Measurements from ENCODE around the gene FUCA2.
"Not testable (repeated sequence)": the region's sequence is repeated elsewhere in the genome, so short reads cannot be mapped to it uniquely, and the experiment has no call there.

FUCA2 gene

GRCh38 chr6:143496974-143497373 is 14.5 kb downstream of the FUCA2 start:
- DNase-seq (ENCODE audit: low spot score): no peak

- DNase-seq (ENCODE audit: low spot score): no peak
Observed at GRCh38 chr6:143490775-143491174, 20.7 kb downstream of the FUCA2 start.

- no peak for DNase-seq (ENCODE audit: low spot score)
Observed at GRCh38 chr6:143490244-143490643, 21.3 kb downstream of the FUCA2 start.

GRCh38 chr6:143486752-143487151 is 24.8 kb downstream of the FUCA2 start:
- DNase-seq (ENCODE audit: low spot score): no peak

GRCh38 chr6:143485967-143486366 is 25.6 kb downstream of the FUCA2 start:
- DNase-seq (ENCODE audit: low spot score): no peak

- DNase-seq (ENCODE audit: low spot score): no peak
Observed at GRCh38 chr6:143482593-143482992, 28.9 kb downstream of the FUCA2 start.

- no peak for DNase-seq (ENCODE audit: low spot score)
Observed at GRCh38 chr6:143478479-143479062, 32.9 kb downstream of the FUCA2 start.

- DNase-seq (ENCODE audit: low spot score): no peak
Observed at GRCh38 chr6:143476545-143476944, 35.0 kb downstream of the FUCA2 start.

- DNase-seq (ENCODE audit: low spot score): no peak
Observed at GRCh38 chr6:143471822-143472221, 39.7 kb downstream of the FUCA2 start.

- not testable (repeated sequence) for DNase-seq (ENCODE audit: low spot score)
Observed at GRCh38 chr6:143468823-143469222, 42.7 kb downstream of the FUCA2 start.

GRCh38 chr6:143468026-143468425 is 43.5 kb downstream of the FUCA2 start:
- no peak for DNase-seq (ENCODE audit: low spot score)

GRCh38 chr6:143465546-143465945 is 46.0 kb downstream of the FUCA2 start:
- no peak for DNase-seq (ENCODE audit: low spot score)

- DNase-seq (ENCODE audit: low spot score): no peak
Observed at GRCh38 chr6:143457563-143458359, 53.8 kb downstream of the FUCA2 start.

GRCh38 chr6:143451531-143451930 is 60.0 kb downstream of the FUCA2 start:
- peak; percentile 17 for DNase-seq (ENCODE audit: low spot score)

- peak; percentile 84 for DNase-seq (ENCODE audit: low spot score)
Observed at GRCh38 chr6:143450453-143451371, 60.8 kb downstream of the FUCA2 start, which contains the start of the genes ADAT2 and PEX3. TSS of gene ADAT2 (minus strand) at chr6:143450695. CDS start at chr6:143450658, 37 bp downstream. TSS of gene PEX3 (plus strand) at chr6:143450805. CDS start at chr6:143451043, 238 bp downstream.

GRCh38 chr6:143449714-143450452 is 61.6 kb downstream of the FUCA2 start:
- peak; percentile 45 for DNase-seq (ENCODE audit: low spot score)

GRCh38 chr6:143449082-143449713 is 62.3 kb downstream of the FUCA2 start:
- peak; percentile 33 for DNase-seq (ENCODE audit: low spot score)

- DNase-seq (ENCODE audit: low spot score): not testable (repeated sequence)
Observed at GRCh38 chr6:143447865-143448264, 63.7 kb downstream of the FUCA2 start.

Data from hematopoietic multipotent progenitor cell treated with erythropoietin and hydrocortisone succinate and interleukin-3 and kit ligand, for 17 days (in vitro differentiated cells).